Measurements from ENCODE around the gene CAB39.

Gene CAB39

DNA sequence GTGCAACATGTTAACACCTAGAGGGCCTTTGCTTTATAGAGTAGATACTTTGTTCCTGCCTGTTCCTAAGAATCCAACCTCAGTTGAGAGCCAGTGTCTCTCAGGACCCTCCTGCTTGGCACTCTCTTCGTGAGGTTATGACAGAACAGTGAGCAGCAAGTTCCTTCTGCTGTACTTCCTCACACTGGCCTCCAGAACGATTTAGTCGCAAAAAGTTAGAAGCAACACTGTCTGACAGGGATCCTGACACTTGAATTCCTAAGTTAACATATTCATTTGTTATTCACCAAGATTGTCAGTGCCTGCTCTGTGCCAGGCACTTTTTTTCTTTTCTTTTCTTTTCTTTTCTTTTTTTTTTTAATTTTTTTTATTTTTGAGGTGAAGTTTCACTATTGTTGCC, 95.1 kb downstream of the CAB39 start:
- Histone ChIP-seq H3K4me1 (ENCODE audit: control insufficient read depth, insufficient read depth, low read length) (no peaks in the 10 kb centered on the region), H3K36me3 (ENCODE audit: control insufficient read depth, insufficient read depth, low read length, severe bottlenecking) (peaks cover 32% of the 10 kb centered on the region), H3K4me3 (ENCODE audit: low read length) (no peak overlapping the region), H3K9ac (ENCODE audit: low read length) (no peak overlapping the region), H3K9me3 (ENCODE audit: control insufficient read depth, low read length) (no peaks in the 10 kb centered on the region), H3K27me3 (replicated peaks; ENCODE audit: control insufficient read depth, insufficient read depth, low read length) (no peaks in the 10 kb centered on the region)
- DNase-seq (ENCODE audit: low read depth): no peak

- Histone ChIP-seq H3K4me1 (ENCODE audit: control insufficient read depth, insufficient read depth, low read length) (no peaks in the 10 kb centered on the region), H3K36me3 (ENCODE audit: control insufficient read depth, insufficient read depth, low read length, severe bottlenecking) (peaks cover 37% of the 10 kb centered on the region), H3K9me3 (ENCODE audit: control insufficient read depth, low read length) (no peaks in the 10 kb centered on the region), H3K4me3 (ENCODE audit: low read length) (no peak overlapping the region), H3K27me3 (replicated peaks; ENCODE audit: control insufficient read depth, insufficient read depth, low read length) (no peaks in the 10 kb centered on the region), H3K9ac (ENCODE audit: low read length) (no peak overlapping the region)
- DNase-seq (ENCODE audit: low read depth): no peak
Measured at GRCh38 chr2:230809015-230809414, 96.4 kb downstream of the CAB39 start.

DNA sequence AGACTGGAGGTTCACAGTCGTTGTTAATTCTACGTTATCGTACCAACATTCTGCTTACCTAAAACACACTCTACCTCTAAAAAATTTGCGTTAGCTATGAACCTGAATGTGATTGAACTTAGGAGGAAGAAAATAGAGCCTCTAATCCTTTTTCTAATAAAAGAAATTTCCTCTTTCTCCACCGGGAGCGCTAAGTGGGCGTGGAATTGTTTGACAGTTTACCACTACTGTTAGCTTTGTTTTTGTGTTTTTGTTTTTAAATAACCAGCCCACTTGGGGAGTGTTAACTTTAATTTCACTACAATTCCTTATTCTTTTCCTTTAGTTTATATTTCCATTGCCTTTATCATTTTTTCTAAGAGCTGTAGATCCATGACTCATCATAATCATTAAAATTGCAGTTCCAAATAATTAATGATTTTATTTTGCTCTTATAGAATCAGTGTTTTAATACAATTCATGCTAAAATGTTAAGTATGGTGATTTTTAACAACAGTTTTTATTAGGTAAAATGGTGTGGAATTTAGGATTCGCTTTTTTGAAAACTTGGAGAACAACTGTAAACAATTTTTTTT, 97.1 kb downstream of the CAB39 start:
- Histone ChIP-seq H3K9ac (ENCODE audit: low read length) (no peak overlapping the region), H3K4me1 (ENCODE audit: control insufficient read depth, insufficient read depth, low read length) (no peaks in the 10 kb centered on the region), H3K4me3 (ENCODE audit: low read length) (no peak overlapping the region), H3K36me3 (ENCODE audit: control insufficient read depth, insufficient read depth, low read length, severe bottlenecking) (peaks cover 43% of the 10 kb centered on the region), H3K9me3 (ENCODE audit: control insufficient read depth, low read length) (no peaks in the 10 kb centered on the region), H3K27me3 (replicated peaks; ENCODE audit: control insufficient read depth, insufficient read depth, low read length) (no peaks in the 10 kb centered on the region)
- DNase-seq (ENCODE audit: low read depth): no peak

GRCh38 chr2:230811508-230811907, 98.9 kb downstream of the CAB39 start:
- DNase-seq (ENCODE audit: low read depth): no peak
- H3K9ac ChIP-seq (ENCODE audit: low read length): no peak overlapping the region
- H3K4me1 ChIP-seq (ENCODE audit: control insufficient read depth, insufficient read depth, low read length): no peaks in the 10 kb centered on the region
- no peaks in the 10 kb centered on the region for H3K9me3 ChIP-seq (ENCODE audit: control insufficient read depth, low read length)
- H3K27me3 ChIP-seq (replicated peaks; ENCODE audit: control insufficient read depth, insufficient read depth, low read length): no peaks in the 10 kb centered on the region
- peaks cover 59% of the 10 kb centered on the region for H3K36me3 ChIP-seq (ENCODE audit: control insufficient read depth, insufficient read depth, low read length, severe bottlenecking)
- H3K4me3 ChIP-seq (ENCODE audit: low read length): no peak overlapping the region

- Histone ChIP-seq H3K9me3 (ENCODE audit: control insufficient read depth, low read length) (no peaks in the 10 kb centered on the region), H3K4me3 (ENCODE audit: low read length) (no peak overlapping the region), H3K9ac (ENCODE audit: low read length) (no peak overlapping the region), H3K36me3 (ENCODE audit: control insufficient read depth, insufficient read depth, low read length, severe bottlenecking) (peaks cover 64% of the 10 kb centered on the region), H3K4me1 (ENCODE audit: control insufficient read depth, insufficient read depth, low read length) (no peaks in the 10 kb centered on the region), H3K27me3 (replicated peaks; ENCODE audit: control insufficient read depth, insufficient read depth, low read length) (no peaks in the 10 kb centered on the region)
- no peak for DNase-seq (ENCODE audit: low read depth)
Measured at GRCh38 chr2:230812033-230812432, 99.4 kb downstream of the CAB39 start.

GRCh38 chr2:230814616-230815015, 102.0 kb downstream of the CAB39 start:
- peak; percentile 48 for DNase-seq (ENCODE audit: low read depth)
- Histone ChIP-seq H3K9me3 (ENCODE audit: control insufficient read depth, low read length) (no peaks in the 10 kb centered on the region), H3K36me3 (ENCODE audit: control insufficient read depth, insufficient read depth, low read length, severe bottlenecking) (peaks cover 82% of the 10 kb centered on the region), H3K27me3 (replicated peaks; ENCODE audit: control insufficient read depth, insufficient read depth, low read length) (no peaks in the 10 kb centered on the region), H3K4me3 (ENCODE audit: low read length) (no peak overlapping the region), H3K9ac (ENCODE audit: low read length) (no peak overlapping the region), H3K4me1 (ENCODE audit: control insufficient read depth, insufficient read depth, low read length) (no peaks in the 10 kb centered on the region)

DNA sequence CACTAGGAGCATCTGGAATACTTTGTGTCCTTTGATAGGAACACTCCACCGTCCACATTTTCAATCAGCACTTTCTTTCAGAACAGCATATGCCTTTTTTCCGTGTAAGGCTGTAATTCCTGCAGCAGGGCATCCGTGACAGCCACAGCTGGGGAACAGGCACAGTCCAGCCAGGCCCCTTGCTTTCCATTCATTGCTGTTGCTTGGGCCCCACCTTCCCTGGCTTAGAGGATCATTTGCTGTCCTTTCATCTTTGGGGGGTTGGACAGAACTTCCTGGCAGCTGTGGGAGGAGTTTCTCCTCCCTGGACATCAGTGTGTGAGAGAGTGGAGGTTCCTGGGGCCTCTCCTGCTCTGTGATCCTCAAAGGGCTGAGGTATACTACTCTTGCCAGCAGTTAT, 102.4 kb downstream of the CAB39 start:
- Histone ChIP-seq H3K36me3 (ENCODE audit: control insufficient read depth, insufficient read depth, low read length, severe bottlenecking) (peaks cover 82% of the 10 kb centered on the region), H3K4me3 (ENCODE audit: low read length) (no peak overlapping the region), H3K4me1 (ENCODE audit: control insufficient read depth, insufficient read depth, low read length) (no peaks in the 10 kb centered on the region), H3K27me3 (replicated peaks; ENCODE audit: control insufficient read depth, insufficient read depth, low read length) (no peaks in the 10 kb centered on the region), H3K9ac (ENCODE audit: low read length) (no peak overlapping the region), H3K9me3 (ENCODE audit: control insufficient read depth, low read length) (no peaks in the 10 kb centered on the region)
- no peak for DNase-seq (ENCODE audit: low read depth)

GRCh38 chr2:230816735-230817134, 104.1 kb downstream of the CAB39 start:
- Histone ChIP-seq H3K9me3 (ENCODE audit: control insufficient read depth, low read length) (no peaks in the 10 kb centered on the region), H3K9ac (ENCODE audit: low read length) (no peak overlapping the region), H3K36me3 (ENCODE audit: control insufficient read depth, insufficient read depth, low read length, severe bottlenecking) (peaks cover 73% of the 10 kb centered on the region), H3K4me3 (ENCODE audit: low read length) (no peak overlapping the region), H3K27me3 (replicated peaks; ENCODE audit: control insufficient read depth, insufficient read depth, low read length) (no peaks in the 10 kb centered on the region), H3K4me1 (ENCODE audit: control insufficient read depth, insufficient read depth, low read length) (no peaks in the 10 kb centered on the region)
- DNase-seq (ENCODE audit: low read depth): no peak

DNA sequence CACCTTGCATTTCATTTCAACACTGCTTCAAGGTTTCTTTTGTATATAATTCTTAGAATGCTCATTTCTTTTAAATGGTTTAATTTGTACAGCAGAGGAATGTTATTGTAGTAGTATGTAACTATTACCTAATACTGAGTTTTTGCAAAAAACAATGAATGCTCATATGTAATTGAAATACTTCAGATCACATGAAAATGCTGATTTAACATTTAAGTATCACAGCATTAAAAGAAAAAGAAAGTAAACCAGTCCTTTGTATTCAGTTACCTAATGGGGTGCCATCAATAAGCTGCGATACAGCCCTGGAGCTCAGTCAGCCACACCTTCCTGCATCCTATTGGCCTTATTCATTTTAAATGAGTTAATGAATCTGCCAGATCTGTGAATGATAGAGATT, 106.8 kb downstream of the CAB39 start:
- H3K4me1 ChIP-seq (ENCODE audit: control insufficient read depth, insufficient read depth, low read length): no peaks in the 10 kb centered on the region
- DNase-seq (ENCODE audit: low read depth): no peak
- H3K9me3 ChIP-seq (ENCODE audit: control insufficient read depth, low read length): no peaks in the 10 kb centered on the region
- H3K36me3 ChIP-seq (ENCODE audit: control insufficient read depth, insufficient read depth, low read length, severe bottlenecking): peaks cover 60% of the 10 kb centered on the region
- no peaks in the 10 kb centered on the region for H3K27me3 ChIP-seq (replicated peaks; ENCODE audit: control insufficient read depth, insufficient read depth, low read length)
- H3K9ac ChIP-seq (ENCODE audit: low read length): no peak overlapping the region
- no peak overlapping the region for H3K4me3 ChIP-seq (ENCODE audit: low read length)

DNA sequence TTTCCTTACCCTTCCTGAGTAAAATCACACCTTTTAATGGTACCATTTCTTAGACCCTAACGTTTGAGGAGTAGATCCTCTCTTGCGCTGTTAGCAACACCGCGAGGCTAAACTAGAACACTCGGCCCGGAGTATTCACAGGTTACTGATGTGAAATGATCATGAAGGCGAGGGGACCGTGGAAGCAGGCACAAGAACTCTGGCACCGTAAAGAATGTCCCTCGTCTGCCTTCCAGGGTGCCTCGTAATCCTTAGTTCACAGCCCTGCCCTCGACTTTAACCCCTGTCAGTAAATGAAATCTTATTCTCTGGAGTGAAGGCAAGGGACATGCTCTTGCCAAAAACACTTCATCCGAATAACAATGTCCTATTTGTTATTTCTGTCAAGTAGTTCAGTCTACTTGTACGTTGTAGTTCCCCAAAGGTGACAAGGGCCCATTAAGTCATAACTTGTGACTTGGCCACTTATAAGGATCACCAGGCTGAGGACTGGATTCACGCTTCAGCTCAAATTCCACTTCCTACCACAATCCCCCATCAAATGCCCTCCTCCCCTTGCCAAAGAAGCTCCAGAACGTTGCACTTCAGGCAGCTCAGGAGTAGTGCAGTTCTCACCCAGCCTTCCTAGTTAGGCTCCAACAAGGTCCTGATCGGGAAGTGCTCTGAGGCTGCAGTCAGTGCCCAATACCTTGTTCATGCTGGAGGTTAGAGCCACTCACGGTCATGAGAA, 108.8 kb downstream of the CAB39 start:
- Histone ChIP-seq H3K4me3 (ENCODE audit: low read length) (no peak overlapping the region), H3K9ac (ENCODE audit: low read length) (no peak overlapping the region), H3K36me3 (ENCODE audit: control insufficient read depth, insufficient read depth, low read length, severe bottlenecking) (peaks cover 41% of the 10 kb centered on the region), H3K9me3 (ENCODE audit: control insufficient read depth, low read length) (no peaks in the 10 kb centered on the region), H3K4me1 (ENCODE audit: control insufficient read depth, insufficient read depth, low read length) (no peaks in the 10 kb centered on the region), H3K27me3 (replicated peaks; ENCODE audit: control insufficient read depth, insufficient read depth, low read length) (peaks cover 2% of the 10 kb centered on the region)
- no peak for DNase-seq (ENCODE audit: low read depth)

GRCh38 chr2:230821991-230822520, 109.4 kb downstream of the CAB39 start:
- H3K27me3 ChIP-seq (replicated peaks; ENCODE audit: control insufficient read depth, insufficient read depth, low read length): peaks cover 8% of the 10 kb centered on the region
- H3K4me1 ChIP-seq (ENCODE audit: control insufficient read depth, insufficient read depth, low read length): no peaks in the 10 kb centered on the region
- no peak overlapping the region for H3K4me3 ChIP-seq (ENCODE audit: low read length)
- no peaks in the 10 kb centered on the region for H3K9me3 ChIP-seq (ENCODE audit: control insufficient read depth, low read length)
- DNase-seq (ENCODE audit: low read depth): no peak
- H3K36me3 ChIP-seq (ENCODE audit: control insufficient read depth, insufficient read depth, low read length, severe bottlenecking): peaks cover 35% of the 10 kb centered on the region
- no peak overlapping the region for H3K9ac ChIP-seq (ENCODE audit: low read length)
